Measurements from ENCODE around the gene SLC24A3.

DNA sequence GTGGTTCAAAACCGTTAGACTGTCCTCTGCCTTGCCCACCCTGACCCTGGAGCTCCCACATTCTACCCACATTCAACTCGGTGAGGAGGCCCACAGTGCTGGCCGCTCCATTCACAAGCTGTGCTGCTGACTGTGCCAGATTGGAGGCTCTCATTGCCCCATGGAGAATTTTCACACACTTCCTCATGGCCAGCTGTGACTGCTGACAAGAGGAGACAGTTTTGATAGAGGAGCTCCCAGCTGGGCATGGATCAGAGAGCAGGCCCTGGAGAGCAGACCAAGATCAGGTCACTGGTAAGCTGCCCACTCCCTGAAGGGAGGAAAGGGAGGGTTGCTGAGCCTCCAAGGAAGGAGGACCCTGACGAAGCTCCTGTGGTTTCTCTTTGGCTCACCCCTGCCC, 299.5 kb downstream of the SLC24A3 start:
- TF ChIP-seq EZH2phosphoT487 (IDR thresholded peaks at IDR 0.05; ENCODE audit: borderline replicate concordance, low read depth, low read length), result no peak
- TF ChIP-seq, protein P1, sequence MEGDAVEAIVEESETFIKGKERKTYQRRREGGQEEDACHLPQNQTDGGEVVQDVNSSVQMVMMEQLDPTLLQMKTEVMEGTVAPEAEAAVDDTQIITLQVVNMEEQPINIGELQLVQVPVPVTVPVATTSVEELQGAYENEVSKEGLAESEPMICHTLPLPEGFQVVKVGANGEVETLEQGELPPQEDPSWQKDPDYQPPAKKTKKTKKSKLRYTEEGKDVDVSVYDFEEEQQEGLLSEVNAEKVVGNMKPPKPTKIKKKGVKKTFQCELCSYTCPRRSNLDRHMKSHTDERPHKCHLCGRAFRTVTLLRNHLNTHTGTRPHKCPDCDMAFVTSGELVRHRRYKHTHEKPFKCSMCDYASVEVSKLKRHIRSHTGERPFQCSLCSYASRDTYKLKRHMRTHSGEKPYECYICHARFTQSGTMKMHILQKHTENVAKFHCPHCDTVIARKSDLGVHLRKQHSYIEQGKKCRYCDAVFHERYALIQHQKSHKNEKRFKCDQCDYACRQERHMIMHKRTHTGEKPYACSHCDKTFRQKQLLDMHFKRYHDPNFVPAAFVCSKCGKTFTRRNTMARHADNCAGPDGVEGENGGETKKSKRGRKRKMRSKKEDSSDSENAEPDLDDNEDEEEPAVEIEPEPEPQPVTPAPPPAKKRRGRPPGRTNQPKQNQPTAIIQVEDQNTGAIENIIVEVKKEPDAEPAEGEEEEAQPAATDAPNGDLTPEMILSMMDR (conservative IDR thresholded peaks at IDR 0.05; ENCODE audit: low read length), result no peak

Data from OCI-LY7 (cell line).